Medulla oblongata (tissue), 1 donor: ENCODE results near the gene FHAD1.

Source experiments
- DNase-seq: peaks from one replicate; pipeline ENCODE4 v3.0.0-alpha.2; 2015; ENCODE audit errors: extremely low spot score

The FHAD1 gene

GRCh38 chr1:15246960-15247614 lies at the start of gene FHAD1:
Gene FHAD1 (plus strand): TSS chr1:15247223. CDS start chr1:15251785, 4,562 bp downstream.
- no peak for DNase-seq

DNA sequence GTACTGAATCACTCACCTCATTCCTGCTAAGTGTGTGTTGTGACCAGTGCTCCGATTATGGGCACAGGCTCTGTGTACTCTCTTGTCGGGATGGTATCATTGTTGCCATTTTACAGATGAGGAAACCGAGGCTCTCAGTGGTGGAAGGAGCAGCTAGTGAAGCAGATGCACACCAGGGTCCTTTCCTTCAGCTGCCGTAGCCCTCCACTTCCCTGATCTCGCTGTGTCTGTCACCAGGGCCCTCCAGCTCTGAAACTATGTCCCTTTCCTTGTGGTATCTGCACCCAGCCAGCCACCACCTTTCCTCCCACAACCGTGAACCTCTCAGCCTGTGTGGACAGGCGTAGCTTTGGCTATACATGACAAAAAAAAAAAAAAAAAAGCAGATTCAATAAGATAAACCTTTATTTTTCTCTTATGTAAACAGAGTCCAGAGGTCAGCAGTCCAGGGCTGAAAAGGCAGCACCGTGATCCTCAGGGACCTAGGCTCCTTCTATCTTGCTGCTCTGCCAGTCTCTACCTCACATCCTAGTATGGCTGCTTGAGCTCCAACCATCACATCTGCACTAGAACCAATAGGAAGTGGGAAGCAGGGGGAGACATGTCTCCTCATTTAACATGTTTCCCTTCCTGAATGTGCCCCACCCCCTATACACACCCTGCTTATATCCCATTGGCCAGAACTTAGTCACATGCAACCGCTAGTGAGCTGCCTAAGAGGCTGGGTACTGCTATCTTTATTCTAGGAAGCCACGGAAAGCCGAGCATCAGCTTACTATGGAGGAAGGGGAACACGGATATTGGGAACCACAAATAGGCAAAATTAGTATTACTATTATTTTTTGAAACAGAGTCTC lies 49.2 kb upstream of the FHAD1 start:
- DNase-seq = no peak

- DNase-seq = no peak
Measured at GRCh38 chr1:15198684-15199083, 48.3 kb upstream of the FHAD1 start.

GRCh38 chr1:15201221-15201620 lies 45.8 kb upstream of the FHAD1 start:
- no peak for DNase-seq

DNA sequence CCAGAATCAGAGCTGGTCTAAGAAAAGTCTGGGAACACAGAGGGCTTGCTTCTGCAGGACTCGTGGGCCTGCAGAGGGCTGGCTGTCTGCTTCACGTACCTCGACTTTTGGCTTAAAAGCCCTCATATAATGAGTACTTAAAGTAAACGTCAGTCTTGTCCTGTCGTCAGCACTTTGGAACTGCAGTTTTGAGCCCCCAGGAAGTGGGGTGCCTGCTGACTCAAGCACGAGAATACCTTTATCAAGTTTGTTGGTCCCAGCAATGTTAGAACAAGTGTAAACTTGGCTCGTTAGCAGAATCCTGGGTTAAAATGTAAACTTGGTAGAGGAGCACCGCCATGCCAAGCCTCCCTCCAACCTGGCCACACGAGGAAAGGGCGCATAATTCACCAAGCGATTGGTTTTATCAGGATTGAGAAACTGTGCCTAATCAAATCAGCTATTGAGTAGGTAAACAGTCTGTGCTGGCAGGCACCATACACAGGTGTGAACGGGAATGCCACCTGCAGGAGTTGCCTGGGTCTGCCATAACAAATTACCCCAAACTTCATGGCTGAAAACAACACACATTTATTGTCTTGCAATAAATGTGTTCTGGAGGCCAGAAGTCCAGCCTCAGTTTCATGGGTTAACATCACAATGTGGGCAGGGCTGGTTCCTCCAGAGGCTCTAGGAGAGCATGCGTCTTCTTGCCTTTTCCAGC lies 45.0 kb upstream of the FHAD1 start:
- no peak for DNase-seq

DNA sequence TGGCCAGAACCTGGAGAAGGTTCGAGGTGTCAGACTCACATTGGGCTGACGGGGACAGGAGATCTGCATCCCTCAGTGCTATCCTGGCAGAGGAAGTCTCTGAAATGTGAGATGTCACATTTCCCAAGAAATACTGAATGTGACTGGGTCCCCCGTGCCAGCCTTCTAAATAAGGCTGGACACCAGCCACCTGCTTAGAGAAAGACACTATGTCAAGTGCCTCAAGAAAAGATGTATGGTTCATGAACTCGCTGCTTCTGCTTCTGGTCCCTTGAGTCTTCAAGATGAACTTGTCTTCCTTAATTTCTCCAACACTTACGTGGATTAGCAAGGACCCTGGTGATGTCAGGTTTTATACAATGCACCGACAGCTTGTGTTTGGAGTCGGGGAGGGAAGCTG lies 42.1 kb upstream of the FHAD1 start:
- DNase-seq = no peak

- no peak for DNase-seq
Measured at GRCh38 chr1:15205586-15206346, 41.3 kb upstream of the FHAD1 start.

- no peak for DNase-seq
Measured at GRCh38 chr1:15206418-15207030, 40.5 kb upstream of the FHAD1 start.

GRCh38 chr1:15207031-15207828 lies 39.8 kb upstream of the FHAD1 start:
- DNase-seq = peak; percentile 31

DNA sequence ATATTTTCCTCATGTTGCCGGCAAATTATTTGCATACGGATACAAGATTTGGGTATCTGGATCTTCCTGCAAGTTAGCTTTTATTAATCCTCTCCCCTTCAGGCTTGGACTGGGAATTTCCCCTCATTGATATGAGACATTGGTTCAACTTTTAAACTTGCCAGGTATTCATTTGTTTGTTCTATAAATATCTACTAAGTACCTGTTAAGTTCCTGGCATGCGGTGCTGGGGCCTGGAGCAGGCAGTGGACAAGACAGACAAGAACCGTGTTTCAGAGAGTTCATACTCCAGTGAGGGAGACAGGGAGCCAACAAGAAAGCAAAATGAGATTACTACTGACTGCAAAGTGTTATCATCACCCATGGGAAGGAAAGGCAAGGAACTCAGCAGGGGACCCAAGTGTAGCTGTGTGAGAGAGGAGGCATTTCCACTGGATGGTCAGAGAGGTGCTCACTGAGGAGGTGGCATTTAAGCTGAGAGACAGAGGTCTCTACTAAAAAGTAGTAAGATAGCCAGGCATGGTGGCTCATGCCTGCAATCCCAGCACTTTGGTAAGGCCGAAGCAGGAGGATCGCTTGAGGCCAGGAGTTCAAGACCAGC lies 39.1 kb upstream of the FHAD1 start:
- DNase-seq = no peak

GRCh38 chr1:15210651-15211375 lies 36.2 kb upstream of the FHAD1 start:
- DNase-seq = no peak

DNA sequence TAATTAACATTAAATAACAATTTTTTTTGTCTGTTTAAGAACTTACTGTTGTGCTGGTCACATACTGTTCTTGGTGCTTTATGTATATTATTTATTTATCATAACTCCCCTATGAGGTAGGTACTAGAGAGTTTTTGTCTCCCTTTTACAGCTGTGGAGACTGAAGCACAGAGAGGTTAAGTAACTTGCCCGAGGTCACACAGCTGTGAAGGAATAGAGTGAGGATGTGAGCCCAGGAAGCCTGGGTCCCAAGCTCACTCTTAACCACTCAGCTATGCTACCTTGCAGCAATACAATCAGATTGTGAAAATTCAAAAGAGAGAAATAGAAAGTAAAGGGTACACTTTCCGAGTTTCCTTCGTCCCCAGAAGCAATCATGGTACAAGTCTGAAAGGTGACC lies 35.6 kb upstream of the FHAD1 start:
- no peak for DNase-seq

DNA sequence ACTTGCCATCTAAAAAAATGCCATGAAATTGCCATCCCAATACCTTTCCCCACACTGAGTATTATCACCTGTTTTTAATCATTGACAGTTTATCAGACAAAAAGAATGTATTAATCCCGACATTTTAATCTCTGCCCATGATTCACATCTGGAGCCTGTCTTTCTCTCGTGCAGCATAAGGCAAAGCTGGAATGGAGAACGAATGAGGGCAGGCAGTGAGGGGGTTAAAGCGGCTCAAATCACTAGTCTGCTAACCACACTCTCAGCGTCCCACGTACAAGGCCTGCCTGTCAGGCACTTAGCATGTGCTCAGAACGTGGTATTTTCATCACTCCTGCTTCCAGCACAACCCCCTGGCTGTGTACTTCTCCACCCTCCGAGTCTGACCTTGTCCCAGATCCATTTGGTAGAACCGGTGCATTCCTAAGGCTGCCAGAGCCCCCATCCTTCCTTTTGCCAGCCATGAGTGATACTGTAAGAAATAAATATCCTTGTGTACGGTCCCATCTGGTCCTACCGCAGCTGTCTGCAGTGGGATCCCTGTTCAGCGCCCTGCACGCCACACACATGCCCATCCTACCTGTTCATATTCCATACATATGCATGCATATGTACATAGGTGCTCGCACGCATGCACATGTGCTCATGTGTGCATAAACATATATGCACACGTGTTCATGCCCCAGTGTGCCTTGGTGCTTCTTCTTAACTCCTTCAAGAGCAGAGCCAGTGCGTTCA lies 34.6 kb upstream of the FHAD1 start:
- DNase-seq = no peak

DNA sequence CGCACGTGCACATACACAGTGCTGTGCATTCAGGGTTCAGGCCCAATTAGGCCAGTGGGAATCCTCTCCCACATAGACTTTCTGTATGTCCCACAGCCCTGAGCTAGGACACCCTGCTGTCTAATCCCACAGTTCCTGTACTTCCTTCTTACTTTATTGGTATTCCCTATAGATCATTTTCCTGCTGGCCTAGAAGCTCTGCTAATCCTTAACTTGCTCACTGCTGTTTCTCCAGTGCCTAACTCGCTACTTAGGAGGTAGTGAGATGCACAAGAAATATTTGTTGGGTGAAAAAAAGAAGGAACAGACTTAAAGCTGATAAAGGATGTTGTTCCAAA lies 34.1 kb upstream of the FHAD1 start:
- DNase-seq = no peak

DNA sequence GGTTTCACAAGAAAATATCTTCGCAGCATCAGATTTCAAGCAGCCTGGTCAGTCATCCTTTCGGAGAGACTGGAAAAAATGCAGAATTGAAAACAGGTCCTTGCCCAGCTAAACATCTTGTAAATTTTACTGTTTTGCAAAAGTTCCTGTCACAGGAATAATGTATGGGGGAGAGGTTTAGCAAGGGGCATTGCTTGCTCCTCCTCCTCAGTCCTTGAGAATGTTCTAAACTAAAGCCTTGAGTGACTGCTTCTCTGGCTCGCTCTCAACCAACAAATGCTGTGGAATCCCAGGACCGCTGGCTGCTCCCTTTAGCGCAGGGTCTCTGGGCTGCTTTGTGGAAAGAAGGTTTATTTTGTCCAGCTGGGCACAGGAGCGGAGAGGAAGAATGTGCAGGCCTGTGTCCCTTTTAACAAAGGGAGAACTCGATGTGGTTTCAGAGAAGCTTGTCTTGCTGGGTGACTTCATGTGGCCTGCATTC lies 33.6 kb upstream of the FHAD1 start:
- DNase-seq = peak; percentile 35

- no peak for DNase-seq
Measured at GRCh38 chr1:15214527-15214926, 32.5 kb upstream of the FHAD1 start.

GRCh38 chr1:15215116-15215515 lies 31.9 kb upstream of the FHAD1 start:
- DNase-seq = no peak

- no peak for DNase-seq
Measured at GRCh38 chr1:15217654-15218053, 29.4 kb upstream of the FHAD1 start.
